CD14-positive monocyte (primary cell): Measurements from ENCODE around the gene CRADD. TPM values are rescaled to one million over a fixed set of nuclear protein-coding genes. Genes with fewer than 3 reads are reported as not detected.

Experiments
- DNase-seq, 3 donors: peaks; one replicate each; pipeline ENCODE4 v3.0.0-alpha.2; 2011 to 2022
- H2AFZ ChIP-seq: 2 replicates; pipeline ENCODE4 v1.6.0; 2012; ENCODE audit warnings: mild to moderate bottlenecking, low read depth, low read length, inconsistent platforms; ENCODE audit not compliant: insufficient read depth, poor library complexity, severe bottlenecking
- H3K27ac ChIP-seq, 2 donors: 1 replicate in 1 of 2; 2 replicates in 1 of 2; pipeline ENCODE4 v1.5.1; 2012 to 2013; ENCODE audit warnings: low read length in 2 of 2, control low read depth in 1 of 2, inconsistent platforms in 1 of 2, low read depth in 1 of 2, mild to moderate bottlenecking in 1 of 2
- H3K27me3 ChIP-seq, 2 donors: one replicate each; pipeline versions ENCODE4 v1.6.0 to v1.6.1; 2011 to 2013; ENCODE audit warnings: low read length in 2 of 2; ENCODE audit not compliant: control insufficient read depth in 2 of 2, insufficient read depth in 2 of 2
- H3K36me3 ChIP-seq, 2 donors: replicated peaks in 1 of 2; 1 replicate in 1 of 2; 2 replicates in 1 of 2; pipeline versions ENCODE4 v1.5.1 to v1.6.1; 2012 to 2013; ENCODE audit warnings: low read length in 2 of 2, control low read depth in 1 of 2, inconsistent platforms in 1 of 2, mild to moderate bottlenecking in 1 of 2; ENCODE audit not compliant: insufficient read depth in 2 of 2, control insufficient read depth in 1 of 2
- H3K4me1 ChIP-seq, 2 donors: 1 replicate in 1 of 2; 2 replicates in 1 of 2; pipeline versions ENCODE4 v1.5.1 to v1.6.1; 2012 to 2013; ENCODE audit warnings: low read length in 2 of 2, control low read depth in 1 of 2, inconsistent platforms in 1 of 2, mild to moderate bottlenecking in 1 of 2, moderate library complexity in 1 of 2; ENCODE audit not compliant: insufficient read depth in 2 of 2, control insufficient read depth in 1 of 2
- H3K4me2 ChIP-seq: replicated peaks from 2 replicates; pipeline ENCODE3; 2012; ENCODE audit warnings: low read length, moderate library complexity, mild to moderate bottlenecking; ENCODE audit not compliant: poor library complexity, severe bottlenecking; ENCODE audit errors: extremely low read depth
- H3K4me3 ChIP-seq, 3 experiments: fragments of 200-600 bp in 1 of 3; sonication (generic) in 1 of 3; replicated peaks in 1 of 3; 1 replicate in 2 of 3; 2 replicates in 1 of 3; pipeline ENCODE4 v1.5.1; 2011 to 2013; ENCODE audit warnings: low read length in 3 of 3, mild to moderate bottlenecking in 3 of 3, control low read depth in 2 of 3, low read depth in 2 of 3, inconsistent platforms in 1 of 3, moderate library complexity in 1 of 3
- H3K79me2 ChIP-seq: 2 replicates; pipeline ENCODE4 v1.6.0; 2012; ENCODE audit warnings: mild to moderate bottlenecking, control low read depth, inconsistent platforms, low read length, moderate library complexity; ENCODE audit not compliant: insufficient read depth
- H3K9ac ChIP-seq: 2 replicates; pipeline ENCODE4 v1.6.0; 2017; ENCODE audit warnings: low read length, mild to moderate bottlenecking; ENCODE audit not compliant: insufficient read depth, poor library complexity, severe bottlenecking
- H3K9me3 ChIP-seq, 2 donors: replicated peaks in 1 of 2; 1 replicate in 1 of 2; 2 replicates in 1 of 2; pipeline versions ENCODE4 v1.5.1 to v1.6.1; 2012 to 2013; ENCODE audit warnings: low read length in 2 of 2, control low read depth in 1 of 2; ENCODE audit not compliant: control insufficient read depth in 1 of 2, insufficient read depth in 1 of 2
- H4K20me1 ChIP-seq: 2 replicates; pipeline ENCODE4 v1.6.0; 2012; ENCODE audit warnings: mild to moderate bottlenecking, low read length, control low read depth, moderate library complexity; ENCODE audit not compliant: insufficient read depth
- H3K27ac Mint-ChIP-seq, 7 donors: one replicate each; pipeline ENCODE4 v1.8.0; 2020; ENCODE audit warnings: mild to moderate bottlenecking in 7 of 7, mixed read lengths in 7 of 7, moderate library complexity in 6 of 7, inconsistent platforms in 2 of 7
- H3K27me3 Mint-ChIP-seq, 3 donors: one replicate each; pipeline ENCODE4 v1.8.0; 2021 to 2022; ENCODE audit warnings: low read depth in 3 of 3, mild to moderate bottlenecking in 3 of 3, mixed read lengths in 3 of 3, moderate library complexity in 3 of 3, inconsistent platforms in 1 of 3
- H3K36me3 Mint-ChIP-seq, 2 donors: one replicate each; pipeline ENCODE4 v1.8.0; 2020; ENCODE audit warnings: mixed read lengths in 2 of 2, inconsistent platforms in 1 of 2, mild to moderate bottlenecking in 1 of 2
- H3K4me1 Mint-ChIP-seq: one replicate; pipeline ENCODE4 v1.8.0; 2020; ENCODE audit warnings: mild to moderate bottlenecking, mixed read lengths
- H3K4me3 Mint-ChIP-seq, 2 donors: one replicate each; pipeline ENCODE4 v1.8.0; 2020; ENCODE audit warnings: mild to moderate bottlenecking in 2 of 2, mixed read lengths in 2 of 2, moderate library complexity in 1 of 2
- H3K9me3 Mint-ChIP-seq, 7 donors: one replicate each; pipeline ENCODE4 v1.8.0; 2020 to 2022; ENCODE audit warnings: mixed read lengths in 7 of 7, mild to moderate bottlenecking in 6 of 7, moderate library complexity in 6 of 7, inconsistent platforms in 2 of 7
- CTCF ChIP-seq: fragments of 200-600 bp; IDR thresholded peaks from one replicate; pipeline ENCODE4 v1.8.0; 2022; ENCODE audit warnings: antibody characterized with exemption, mild to moderate bottlenecking
- WGBS: methylation state at CpG from one replicate; pipeline ENCODE4 v1.1.5; 2013; ENCODE audit warnings: missing lambda C conversion rate; ENCODE audit not compliant: insufficient coverage; 5-methylcytosine and 5-hydroxymethylcytosine counted together
- intact Hi-C, 2 donors: fragments of 100-400 bp; cut with micrococcal nuclease; formaldehyde crosslinking; loops; one replicate each; pipeline versions ENCODE4 v1.15.0 to v1.15.1; 2023
- polyA plus RNA-seq, 3 donors: library from polyadenylated mRNA; depleted of rRNA in 1 of 3; unstranded in 2 of 3; stranded (reverse) in 1 of 3; fragments of 300-500 nt in 2 of 3; fragments of >200 nt in 1 of 3; fragmentation: Illumina TruSeq in 2 of 3; gene quantifications; 1 replicate in 2 of 3; 2 replicates in 1 of 3; pipeline ENCODE4 v1.2.3, GENCODE V29; 2012 to 2021

The CRADD gene
- polyA plus RNA-seq, 3 donors, result 5.6 to 12.2 (median 11.2) TPM

DNA sequence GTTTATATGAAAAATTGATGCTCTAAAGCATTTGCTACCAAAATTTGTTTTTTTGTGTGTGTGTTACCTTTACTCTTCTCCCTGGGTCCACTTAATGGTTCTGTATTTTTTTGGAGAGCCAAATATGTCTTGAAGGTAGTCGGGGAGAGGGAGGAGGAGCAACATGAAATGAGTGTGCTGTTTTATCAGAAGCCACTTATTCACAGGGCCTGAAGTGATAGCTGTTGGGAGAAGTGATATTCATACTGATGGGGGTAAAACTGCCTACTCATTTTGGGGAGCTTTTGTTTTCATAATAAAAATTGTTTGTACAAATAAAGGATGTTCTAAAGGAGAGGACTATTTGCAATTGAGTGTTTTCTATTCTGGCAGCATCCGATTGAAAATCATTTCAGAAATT lies 29.2 kb downstream of the CRADD start:
- H3K36me3 ChIP-seq, result no peaks in the 10 kb centered on the region
- Mint-ChIP-seq H3K4me3 (no peak overlapping the region), H3K27ac (no peak overlapping the region), H3K27me3 (peaks cover 0 to 3% (median 0%) of the 10 kb centered on the region in 3 donors), H3K4me1 (no peaks in the 10 kb centered on the region), H3K36me3 (no peaks in the 10 kb centered on the region), H3K9me3 (peaks cover 7 to 18% (median 13%) of the 10 kb centered on the region in 7 donors)
- H3K79me2 ChIP-seq, result no peaks in the 10 kb centered on the region
- H3K4me2 ChIP-seq, result no peak overlapping the region
- H3K4me1 ChIP-seq, result no peaks in the 10 kb centered on the region
- no peaks in the 10 kb centered on the region for H3K27me3 ChIP-seq
- H3K9me3 ChIP-seq, result peaks cover 6 to 12% of the 10 kb centered on the region in 2 donors
- no peak overlapping the region for H3K9ac ChIP-seq
- no peak for DNase-seq
- no peak overlapping the region for H3K4me3 ChIP-seq
- H2AFZ ChIP-seq, result no peak overlapping the region
- no peak overlapping the region for H3K27ac ChIP-seq
- intact Hi-C loops, result no loop called here
- no CpG with 5 or more reads among the region's 2 CpGs for WGBS
- no peak for TF ChIP-seq CTCF
- H4K20me1 ChIP-seq, result no peaks in the 10 kb centered on the region

DNA sequence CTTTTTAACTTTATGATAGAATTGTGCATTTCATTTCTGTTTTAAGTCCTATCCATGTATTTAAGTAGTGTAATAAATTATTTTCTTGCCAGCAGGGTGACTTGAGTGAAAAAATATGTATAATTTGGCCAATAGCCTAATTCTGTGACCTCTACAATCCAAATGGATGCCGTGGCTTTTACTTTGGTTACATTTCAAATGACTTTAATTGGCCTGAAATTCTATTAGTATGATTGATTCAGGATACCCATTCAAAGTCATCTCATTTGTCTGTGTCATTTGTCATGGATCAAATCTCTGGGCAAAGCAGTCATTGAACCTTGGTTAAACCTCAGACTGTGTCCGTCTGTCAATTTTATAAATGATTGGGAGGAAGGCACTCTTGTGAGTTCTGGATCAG lies 29.6 kb downstream of the CRADD start:
- Mint-ChIP-seq H3K36me3 (no peaks in the 10 kb centered on the region), H3K27ac (no peak overlapping the region), H3K9me3 (peaks cover 7 to 18% (median 13%) of the 10 kb centered on the region in 7 donors), H3K4me1 (no peaks in the 10 kb centered on the region), H3K27me3 (peaks cover 0 to 5% (median 1%) of the 10 kb centered on the region in 3 donors), H3K4me3 (no peak overlapping the region)
- intact Hi-C loops, result no loop called here
- Histone ChIP-seq H3K4me3 (no peak overlapping the region), H3K9me3 (peaks cover 6 to 12% of the 10 kb centered on the region in 2 donors), H3K4me1 (no peaks in the 10 kb centered on the region), H3K27me3 (no peaks in the 10 kb centered on the region), H3K4me2 (no peak overlapping the region), H3K79me2 (no peaks in the 10 kb centered on the region), H3K9ac (no peak overlapping the region), H3K27ac (no peak overlapping the region), H4K20me1 (no peaks in the 10 kb centered on the region), H2AFZ (no peak overlapping the region), H3K36me3 (no peaks in the 10 kb centered on the region)
- TF ChIP-seq CTCF, result no peak
- no CpG with 5 or more reads among the region's 2 CpGs for WGBS
- DNase-seq, result no peak
